Trophoblast cell (in vitro differentiated cells and primary cell): ENCODE results near the gene ZNF70.

ENCODE experiments used
- DNase-seq, 2 donors: peaks; one replicate each; pipeline ENCODE4 v3.0.0-alpha.2; 2016
- H2AFZ ChIP-seq: 2 replicates; pipeline ENCODE4 v1.6.1; 2013; ENCODE audit warnings: low read length, moderate library complexity, mild to moderate bottlenecking; ENCODE audit not compliant: insufficient read depth, poor library complexity
- H2AK5ac ChIP-seq: 2 replicates; pipeline ENCODE4 v1.6.1; 2013; ENCODE audit warnings: mild to moderate bottlenecking, low read length
- H2BK120ac ChIP-seq: 2 replicates; pipeline ENCODE4 v1.6.1; 2013; ENCODE audit warnings: low read length, mild to moderate bottlenecking, moderate library complexity; ENCODE audit not compliant: insufficient read depth, poor library complexity
- H2BK12ac ChIP-seq: 2 replicates; pipeline ENCODE4 v1.6.1; 2013; ENCODE audit warnings: mild to moderate bottlenecking, low read length, moderate library complexity
- H2BK5ac ChIP-seq: 2 replicates; pipeline ENCODE4 v1.6.1; 2013; ENCODE audit warnings: low read length, low read depth, moderate library complexity, mild to moderate bottlenecking; ENCODE audit not compliant: poor library complexity
- H3K14ac ChIP-seq: 2 replicates; pipeline ENCODE4 v1.6.1; 2013; ENCODE audit warnings: mild to moderate bottlenecking, low read length
- H3K18ac ChIP-seq: 2 replicates; pipeline ENCODE4 v1.6.1; 2013; ENCODE audit warnings: mild to moderate bottlenecking, low read length
- H3K23ac ChIP-seq: 2 replicates; pipeline ENCODE4 v1.6.1; 2013; ENCODE audit warnings: low read length
- H3K27ac ChIP-seq: 2 replicates; pipeline ENCODE4 v1.5.1; 2013; ENCODE audit warnings: low read depth, mild to moderate bottlenecking, inconsistent platforms, low read length, moderate library complexity
- H3K27me3 ChIP-seq: 2 replicates; pipeline ENCODE4 v1.6.1; 2013; ENCODE audit warnings: inconsistent platforms, mild to moderate bottlenecking, low read length, moderate library complexity; ENCODE audit not compliant: insufficient read depth
- H3K36me3 ChIP-seq, 2 experiments: 1 replicate in 1 of 2; 2 replicates in 1 of 2; pipeline ENCODE4 v1.6.1; 2013; ENCODE audit warnings: low read length in 2 of 2, mild to moderate bottlenecking in 2 of 2, moderate library complexity in 1 of 2; ENCODE audit not compliant: insufficient read depth in 2 of 2, control insufficient read depth in 1 of 2
- H3K4ac ChIP-seq: 2 replicates; pipeline ENCODE4 v1.6.1; 2013; ENCODE audit warnings: low read depth, mild to moderate bottlenecking, low read length, moderate library complexity
- H3K4me1 ChIP-seq, 2 experiments: 1 replicate in 1 of 2; 2 replicates in 1 of 2; pipeline ENCODE4 v1.6.1; 2013; ENCODE audit warnings: low read length in 2 of 2, mild to moderate bottlenecking in 2 of 2, moderate library complexity in 1 of 2; ENCODE audit not compliant: insufficient read depth in 2 of 2, control insufficient read depth in 1 of 2
- H3K4me2 ChIP-seq: 2 replicates; pipeline ENCODE4 v1.6.1; 2013; ENCODE audit warnings: inconsistent platforms, mild to moderate bottlenecking, low read length, moderate library complexity
- H3K4me3 ChIP-seq: 2 replicates; pipeline ENCODE4 v1.5.1; 2013; ENCODE audit warnings: mild to moderate bottlenecking, low read depth, low read length, inconsistent platforms
- H3K79me1 ChIP-seq: one replicate; pipeline ENCODE4 v1.6.1; 2013; ENCODE audit warnings: low read length
- H3K79me2 ChIP-seq: 2 replicates; pipeline ENCODE4 v1.6.1; 2013; ENCODE audit warnings: low read length, mild to moderate bottlenecking; ENCODE audit not compliant: control insufficient read depth, insufficient read depth, poor library complexity
- H3K9ac ChIP-seq: 2 replicates; pipeline ENCODE4 v1.6.1; 2013; ENCODE audit warnings: mild to moderate bottlenecking, low read length
- H3K9me3 ChIP-seq: 2 replicates; pipeline ENCODE4 v1.6.1; 2013; ENCODE audit warnings: low read depth, mild to moderate bottlenecking, control low read depth, inconsistent platforms, low read length; ENCODE audit not compliant: insufficient read depth
- H4K12ac ChIP-seq: 2 replicates; pipeline ENCODE4 v1.6.1; 2013; ENCODE audit warnings: low read depth, mild to moderate bottlenecking, low read length, moderate library complexity
- H4K8ac ChIP-seq: 2 replicates; pipeline ENCODE4 v1.6.1; 2013; ENCODE audit warnings: low read depth, mild to moderate bottlenecking, low read length, moderate library complexity
- H4K91ac ChIP-seq: one replicate; pipeline ENCODE4 v1.6.1; 2013; ENCODE audit warnings: low read depth, mild to moderate bottlenecking, low read length, moderate library complexity
- WGBS: extraction: QIAGEN DNeasy Blood & Tissue Kit; methylation state at CpG from one replicate; pipeline ENCODE4 v1.1.7; 2013; ENCODE audit warnings: missing lambda C conversion rate; ENCODE audit not compliant: insufficient read length, insufficient coverage; ENCODE audit errors: extremely low coverage; 5-methylcytosine and 5-hydroxymethylcytosine counted together

ZNF70 gene

GRCh38 chr22:23781065-23781464 lies 30.2 kb upstream of the ZNF70 start:
- H3K9ac ChIP-seq, result no peak overlapping the region
- no peak overlapping the region for H2BK12ac ChIP-seq
- no peak overlapping the region for H4K8ac ChIP-seq
- no peaks in the 10 kb centered on the region for H3K36me3 ChIP-seq
- H3K4ac ChIP-seq, result no peak overlapping the region
- H3K4me2 ChIP-seq, result no peak overlapping the region
- H2BK120ac ChIP-seq, result no peak overlapping the region
- no peak overlapping the region for H2AK5ac ChIP-seq
- no peak overlapping the region for H2BK5ac ChIP-seq
- no peak overlapping the region for H4K12ac ChIP-seq
- H2AFZ ChIP-seq, result no peak overlapping the region
- H3K4me1 ChIP-seq, result peaks cover 4 to 6% of the 10 kb centered on the region in 2 experiments
- H3K14ac ChIP-seq, result no peak overlapping the region
- H3K4me3 ChIP-seq, result no peak overlapping the region
- no peak overlapping the region for H3K27ac ChIP-seq
- H3K23ac ChIP-seq, result no peak overlapping the region
- no peaks in the 10 kb centered on the region for H3K27me3 ChIP-seq
- no peaks in the 10 kb centered on the region for H3K9me3 ChIP-seq
- no CpG with 5 or more reads among the region's 15 CpGs for WGBS
- no peak overlapping the region for H4K91ac ChIP-seq
- H3K79me1 ChIP-seq, result no peaks in the 10 kb centered on the region
- DNase-seq, result no peak
- no peak overlapping the region for H3K18ac ChIP-seq
- H3K79me2 ChIP-seq, result no peaks in the 10 kb centered on the region

DNA sequence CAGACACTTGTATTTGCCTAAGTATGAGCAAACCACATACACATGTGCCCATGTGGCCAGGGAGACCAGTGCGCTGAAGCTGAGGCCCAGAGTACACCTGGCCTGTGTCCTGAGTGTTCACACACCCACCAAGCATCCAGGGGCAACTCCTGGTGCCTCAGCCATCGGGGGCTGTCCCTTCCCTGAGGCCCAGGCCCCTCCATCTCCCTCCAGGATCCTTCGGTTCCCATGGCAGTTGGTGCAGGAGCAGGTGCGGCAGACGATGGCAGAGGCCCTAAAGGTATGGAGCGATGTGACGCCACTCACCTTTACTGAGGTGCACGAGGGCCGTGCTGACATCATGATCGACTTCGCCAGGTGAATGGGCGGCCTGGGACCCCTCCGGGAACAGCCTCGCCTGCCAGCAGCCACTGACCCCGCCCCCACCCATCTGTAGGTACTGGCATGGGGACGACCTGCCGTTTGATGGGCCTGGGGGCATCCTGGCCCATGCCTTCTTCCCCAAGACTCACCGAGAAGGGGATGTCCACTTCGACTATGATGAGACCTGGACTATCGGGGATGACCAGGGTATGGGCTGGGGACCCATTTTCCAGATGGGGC lies 29.3 kb upstream of the ZNF70 start:
- Histone ChIP-seq H3K36me3 (no peaks in the 10 kb centered on the region), H3K4me2 (no peak overlapping the region), H3K9ac (no peak overlapping the region), H2AFZ (no peak overlapping the region), H4K12ac (no peak overlapping the region), H2BK5ac (no peak overlapping the region), H3K27ac (no peak overlapping the region), H3K79me2 (no peaks in the 10 kb centered on the region), H3K4me1 (peaks cover 4 to 6% of the 10 kb centered on the region in 2 experiments), H2AK5ac (no peak overlapping the region), H3K27me3 (no peaks in the 10 kb centered on the region), H3K4me3 (no peak overlapping the region), H4K91ac (no peak overlapping the region), H4K8ac (no peak overlapping the region), H3K18ac (no peak overlapping the region), H2BK120ac (no peak overlapping the region), H3K23ac (no peak overlapping the region), H2BK12ac (no peak overlapping the region), H3K79me1 (peaks cover under 1% of the 10 kb centered on the region), H3K9me3 (no peaks in the 10 kb centered on the region), H3K4ac (no peak overlapping the region), H3K14ac (no peak overlapping the region)
- WGBS, result no CpG with 5 or more reads among the region's 20 CpGs
- no peak for DNase-seq

DNA sequence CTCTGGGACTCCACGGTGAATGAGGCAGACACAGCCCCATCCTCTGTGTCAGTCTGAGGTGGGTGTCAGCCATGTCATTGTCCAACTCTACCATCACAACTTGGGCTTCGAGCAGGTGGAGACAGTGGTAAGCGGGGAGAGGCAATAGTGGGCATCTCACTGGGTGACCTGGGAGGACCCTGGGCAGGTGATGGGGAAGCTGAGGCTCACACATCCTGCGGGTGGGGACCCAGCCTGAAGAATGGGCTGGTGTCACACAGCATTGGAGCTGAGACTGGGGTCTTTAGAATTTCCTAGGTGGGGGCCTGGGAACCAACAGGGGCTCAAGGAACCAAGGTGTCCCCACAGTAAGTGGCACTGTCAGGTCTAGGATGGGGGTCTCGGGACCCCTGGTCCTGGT lies 28.8 kb upstream of the ZNF70 start:
- H2AFZ ChIP-seq, result no peak overlapping the region
- H3K79me1 ChIP-seq, result peaks cover 3% of the 10 kb centered on the region
- H3K4me2 ChIP-seq, result no peak overlapping the region
- WGBS, result no CpG with 5 or more reads among the region's 5 CpGs
- no peak overlapping the region for H3K14ac ChIP-seq
- no peak overlapping the region for H4K91ac ChIP-seq
- DNase-seq, result no peak
- no peak overlapping the region for H4K8ac ChIP-seq
- no peak overlapping the region for H3K18ac ChIP-seq
- no peak overlapping the region for H3K4ac ChIP-seq
- H3K9me3 ChIP-seq, result no peaks in the 10 kb centered on the region
- peaks cover 9 to 11% of the 10 kb centered on the region in 2 experiments for H3K4me1 ChIP-seq
- no peak overlapping the region for H2BK120ac ChIP-seq
- H3K79me2 ChIP-seq, result no peaks in the 10 kb centered on the region
- H3K36me3 ChIP-seq, result no peaks in the 10 kb centered on the region
- H2BK12ac ChIP-seq, result no peak overlapping the region
- H4K12ac ChIP-seq, result no peak overlapping the region
- H2BK5ac ChIP-seq, result no peak overlapping the region
- H3K9ac ChIP-seq, result no peak overlapping the region
- H2AK5ac ChIP-seq, result no peak overlapping the region
- no peaks in the 10 kb centered on the region for H3K27me3 ChIP-seq
- no peak overlapping the region for H3K4me3 ChIP-seq
- H3K27ac ChIP-seq, result no peak overlapping the region
- H3K23ac ChIP-seq, result no peak overlapping the region

- Histone ChIP-seq H3K4ac (no peak overlapping the region), H2BK120ac (no peak overlapping the region), H3K27ac (no peak overlapping the region), H3K4me1 (peaks cover 15 to 18% of the 10 kb centered on the region in 2 experiments), H3K23ac (no peak overlapping the region), H3K79me2 (no peaks in the 10 kb centered on the region), H4K91ac (no peak overlapping the region), H3K9ac (no peak overlapping the region), H2BK5ac (no peak overlapping the region), H4K12ac (no peak overlapping the region), H3K4me3 (no peak overlapping the region), H3K4me2 (no peak overlapping the region), H3K9me3 (no peaks in the 10 kb centered on the region), H3K79me1 (peaks cover 4% of the 10 kb centered on the region), H3K14ac (no peak overlapping the region), H3K18ac (no peak overlapping the region), H2AFZ (no peak overlapping the region), H3K27me3 (no peaks in the 10 kb centered on the region), H2AK5ac (no peak overlapping the region), H2BK12ac (no peak overlapping the region), H4K8ac (no peak overlapping the region), H3K36me3 (no peaks in the 10 kb centered on the region)
- no CpG with 5 or more reads among the region's 16 CpGs for WGBS
- DNase-seq, result no peak
Measured at GRCh38 chr22:23779083-23779482, 28.2 kb upstream of the ZNF70 start.
